NCI-H82 (cell line): ENCODE data around the gene TTC7B.

Source experiments
- DNase-seq: peaks from one replicate; lab custom pipeline; 2025; lab: John Stamatoyannopoulos, UW

TTC7B gene

GRCh38 chr14:90558041-90558982 lies 257.9 kb downstream of the TTC7B start:
- no peak for DNase-seq

GRCh38 chr14:90557516-90557915 lies 258.7 kb downstream of the TTC7B start:
- no peak for DNase-seq

- DNase-seq, result no peak
Observed at GRCh38 chr14:90556666-90557450, 259.4 kb downstream of the TTC7B start.

- peak; percentile 12 for DNase-seq
Observed at GRCh38 chr14:90556012-90556477, 260.2 kb downstream of the TTC7B start.

GRCh38 chr14:90555126-90556011 lies 260.9 kb downstream of the TTC7B start:
- no peak for DNase-seq

GRCh38 chr14:90554341-90554740 lies 261.9 kb downstream of the TTC7B start:
- DNase-seq, result no peak

GRCh38 chr14:90553921-90554336 lies 262.3 kb downstream of the TTC7B start:
- DNase-seq, result peak; percentile 11

GRCh38 chr14:90553298-90553920 lies 262.8 kb downstream of the TTC7B start:
- no peak for DNase-seq

- no peak for DNase-seq
Observed at GRCh38 chr14:90552465-90553297, 263.5 kb downstream of the TTC7B start.

GRCh38 chr14:90551733-90552464 lies 264.3 kb downstream of the TTC7B start:
- no peak for DNase-seq

- no peak for DNase-seq
Observed at GRCh38 chr14:90551070-90551704, 265.0 kb downstream of the TTC7B start.

GRCh38 chr14:90549794-90550641 lies 266.2 kb downstream of the TTC7B start:
- no peak for DNase-seq

GRCh38 chr14:90548455-90548854 lies 267.8 kb downstream of the TTC7B start:
- no peak for DNase-seq

- no peak for DNase-seq
Observed at GRCh38 chr14:90547968-90548367, 268.3 kb downstream of the TTC7B start.

GRCh38 chr14:90547250-90547649 lies 269.0 kb downstream of the TTC7B start:
- peak; percentile 10 for DNase-seq

GRCh38 chr14:90546767-90547166 lies 269.5 kb downstream of the TTC7B start:
- DNase-seq, result no peak

GRCh38 chr14:90545966-90546751 lies 270.1 kb downstream of the TTC7B start:
- no peak for DNase-seq
